ENCODE results near the gene EYA2.

Gene EYA2

DNA sequence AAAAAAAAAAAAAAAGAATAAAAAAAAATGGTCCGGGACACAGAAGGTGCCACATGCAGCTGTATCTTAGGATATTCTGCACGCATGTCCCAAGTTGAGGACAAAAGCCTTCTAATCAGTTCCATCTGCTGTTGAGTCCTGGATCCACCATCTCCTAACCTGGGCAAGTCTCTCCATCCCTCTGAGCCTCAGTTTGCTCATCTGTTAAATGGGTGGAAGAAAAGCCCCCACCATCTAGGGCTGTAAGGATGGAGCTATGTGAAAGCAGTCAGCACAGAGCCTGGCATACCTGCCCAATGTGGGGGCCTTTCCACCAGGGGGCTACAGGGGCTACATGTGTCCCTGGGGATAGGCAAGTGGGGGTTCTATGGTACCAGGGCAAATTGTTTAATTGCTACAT lies 253.4 kb downstream of the EYA2 start:
- Histone ChIP-seq H3K36me3 (ENCODE audit: insufficient read depth, low read length) (no peaks in the 10 kb centered on the region), H3K9me3 (ENCODE audit: control insufficient read depth, insufficient read depth, low read length) (no peaks in the 10 kb centered on the region), H3K9ac (ENCODE audit: low read depth, low read length) (no peak overlapping the region), H3K4me1 (ENCODE audit: insufficient read depth, low read length) (no peaks in the 10 kb centered on the region; the same call in 1 of the 2 replicates)

DNA sequence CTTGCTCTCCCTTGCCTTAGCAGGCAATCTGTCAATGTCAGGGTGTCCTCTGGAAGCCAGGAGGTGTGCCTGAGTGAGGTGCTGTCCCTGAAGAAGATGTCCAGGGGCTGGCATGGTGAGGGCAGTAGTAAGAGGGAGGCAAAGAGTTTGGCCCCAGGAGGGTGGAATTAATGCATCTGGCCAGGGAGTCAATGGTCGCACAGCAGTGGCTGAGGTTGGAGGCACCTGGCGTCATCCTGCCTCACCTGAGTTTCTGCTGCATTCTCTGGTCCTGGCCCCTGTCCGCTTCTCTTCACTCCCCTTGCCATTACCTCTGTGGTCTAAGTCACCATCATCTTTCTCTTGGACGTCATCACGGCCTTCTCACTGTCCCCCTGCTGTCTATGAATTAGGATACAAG lies 255.3 kb downstream of the EYA2 start:
- Histone ChIP-seq H3K9me3 (ENCODE audit: control insufficient read depth, insufficient read depth, low read length) (no peaks in the 10 kb centered on the region), H3K36me3 (ENCODE audit: insufficient read depth, low read length) (no peaks in the 10 kb centered on the region), H3K4me1 (ENCODE audit: insufficient read depth, low read length) (no peaks in the 10 kb centered on the region; the same call in 1 of the 2 replicates), H3K9ac (ENCODE audit: low read depth, low read length) (no peak overlapping the region)

DNA sequence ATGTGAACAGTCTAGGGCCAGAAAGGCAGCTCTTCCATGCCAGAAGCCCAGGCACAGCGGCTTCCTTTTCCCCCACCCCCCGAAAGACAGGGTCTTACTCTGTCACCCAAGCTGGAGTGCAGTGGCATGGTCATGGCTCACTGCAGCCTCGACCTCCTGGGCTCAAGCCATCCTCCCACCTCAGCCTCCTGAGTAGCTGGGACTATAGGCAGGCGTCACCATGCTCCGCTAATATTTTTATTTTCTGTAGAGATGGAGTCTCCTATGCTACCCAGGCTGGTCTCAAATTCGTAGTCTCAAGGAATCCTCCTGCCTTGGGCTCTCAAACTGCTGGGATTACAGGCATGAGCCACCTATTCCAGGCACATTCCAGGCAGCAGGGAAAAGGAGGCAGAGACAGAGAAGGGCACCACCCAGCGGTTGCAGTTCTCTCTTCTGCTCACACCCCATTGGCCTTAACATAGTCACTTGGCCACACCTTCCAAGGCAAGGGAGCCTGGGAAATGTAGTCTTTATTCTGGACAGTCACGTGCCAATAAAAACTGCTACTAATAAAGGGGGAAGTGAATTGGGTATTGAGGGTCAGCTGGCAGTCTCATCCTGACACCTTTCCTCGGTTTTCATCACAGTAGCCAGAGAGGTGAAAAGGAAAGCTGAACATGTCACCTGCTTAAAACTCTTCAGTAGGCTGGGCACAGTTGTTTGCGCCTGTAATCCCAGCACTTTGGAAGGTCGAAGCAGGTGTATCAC lies 255.9 kb downstream of the EYA2 start:
- Histone ChIP-seq H3K9me3 (ENCODE audit: control insufficient read depth, insufficient read depth, low read length) (no peaks in the 10 kb centered on the region), H3K4me1 (ENCODE audit: insufficient read depth, low read length) (no peaks in the 10 kb centered on the region; the same call in 1 of the 2 replicates), H3K36me3 (ENCODE audit: insufficient read depth, low read length) (no peaks in the 10 kb centered on the region), H3K9ac (ENCODE audit: low read depth, low read length) (no peak overlapping the region)

DNA sequence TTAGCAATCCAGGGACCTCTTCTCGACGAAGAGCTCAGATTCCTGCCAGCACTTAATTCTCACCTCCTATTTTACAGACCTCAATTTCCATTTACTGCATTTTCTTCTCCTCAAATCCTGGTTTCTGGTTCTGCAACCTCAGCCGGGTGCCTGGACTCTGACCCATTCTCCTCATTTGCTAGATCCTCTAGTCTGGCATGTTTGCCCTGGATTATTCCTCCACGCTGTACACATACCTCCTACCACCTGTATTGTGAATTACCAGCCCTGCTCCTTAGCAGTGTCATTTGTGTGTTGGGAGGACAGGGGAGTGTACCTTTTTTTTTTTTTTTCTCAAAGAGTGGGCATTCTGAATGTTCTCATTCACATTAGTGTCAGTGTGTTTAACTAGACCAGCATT lies 257.4 kb downstream of the EYA2 start:
- Histone ChIP-seq H3K4me1 (ENCODE audit: insufficient read depth, low read length) (no peaks in the 10 kb centered on the region), H3K36me3 (ENCODE audit: insufficient read depth, low read length) (no peaks in the 10 kb centered on the region), H3K9ac (ENCODE audit: low read depth, low read length) (no peak overlapping the region), H3K9me3 (ENCODE audit: control insufficient read depth, insufficient read depth, low read length) (no peaks in the 10 kb centered on the region)

DNA sequence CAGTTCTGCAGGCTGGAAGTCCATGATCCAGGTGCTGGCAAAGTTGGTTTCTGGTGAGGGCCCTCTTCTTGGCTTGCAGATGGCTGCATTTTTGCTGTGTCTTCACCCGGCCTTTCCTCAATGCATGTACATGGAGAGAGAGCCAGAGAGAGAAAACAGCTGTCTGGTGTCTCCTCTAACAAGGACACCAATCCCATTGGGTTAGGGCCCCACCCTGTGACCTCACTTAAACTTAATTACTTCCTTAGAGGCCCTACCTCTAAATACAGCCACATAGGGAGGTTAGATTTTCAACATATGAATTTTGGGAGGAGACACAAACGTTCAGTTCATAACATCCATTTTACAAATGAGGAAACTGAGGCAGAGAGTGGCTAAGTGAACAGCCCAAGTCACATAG lies 259.4 kb downstream of the EYA2 start:
- no peaks in the 10 kb centered on the region for H3K4me1 ChIP-seq (ENCODE audit: insufficient read depth, low read length)
- no peaks in the 10 kb centered on the region for H3K9me3 ChIP-seq (ENCODE audit: control insufficient read depth, insufficient read depth, low read length)
- H3K36me3 ChIP-seq (ENCODE audit: insufficient read depth, low read length), result no peaks in the 10 kb centered on the region
- H3K9ac ChIP-seq (ENCODE audit: low read depth, low read length), result no peak overlapping the region

DNA sequence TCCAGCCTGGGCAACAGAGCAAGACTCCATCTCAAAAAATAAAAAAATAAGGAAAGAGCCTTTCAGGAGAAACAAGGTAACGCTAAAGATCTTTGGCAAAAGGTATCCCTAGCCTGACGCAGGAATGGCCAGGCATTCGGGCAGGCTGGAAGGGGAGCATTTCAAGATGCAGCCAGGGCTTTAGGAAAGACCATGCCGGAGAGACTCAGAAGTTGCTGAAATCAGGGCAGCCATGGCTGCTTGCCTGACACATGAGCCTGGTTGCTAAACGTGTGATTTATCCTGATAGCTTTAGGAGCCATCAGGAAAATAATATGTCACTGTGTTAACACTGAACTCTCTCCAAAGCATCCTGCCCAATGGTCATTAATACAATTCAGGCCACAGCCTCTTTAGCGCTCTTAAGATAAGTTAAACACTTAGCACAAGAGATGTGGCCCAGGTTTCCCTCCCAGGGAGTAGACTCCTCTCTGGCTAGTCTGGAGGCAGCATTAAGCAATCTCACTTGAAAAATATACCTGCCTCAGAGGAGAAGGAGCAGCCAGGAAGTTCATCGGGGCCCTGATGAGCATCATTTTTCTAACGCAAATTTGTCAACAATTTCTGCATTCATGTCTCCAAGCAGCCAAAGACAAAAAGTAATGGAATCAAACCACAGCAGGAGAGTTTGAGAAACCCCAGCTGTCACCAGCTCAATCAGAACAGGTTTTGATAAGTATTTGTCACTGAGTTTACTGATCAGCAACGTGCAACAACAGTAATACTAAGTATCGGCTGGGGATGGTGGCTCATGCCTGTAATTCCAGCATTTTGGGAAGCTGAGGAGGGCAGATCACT lies 261.9 kb downstream of the EYA2 start:
- Histone ChIP-seq H3K9me3 (ENCODE audit: control insufficient read depth, insufficient read depth, low read length) (no peaks in the 10 kb centered on the region), H3K4me1 (ENCODE audit: insufficient read depth, low read length) (no peaks in the 10 kb centered on the region), H3K9ac (ENCODE audit: low read depth, low read length) (no peak overlapping the region), H3K36me3 (ENCODE audit: insufficient read depth, low read length) (no peaks in the 10 kb centered on the region)

DNA sequence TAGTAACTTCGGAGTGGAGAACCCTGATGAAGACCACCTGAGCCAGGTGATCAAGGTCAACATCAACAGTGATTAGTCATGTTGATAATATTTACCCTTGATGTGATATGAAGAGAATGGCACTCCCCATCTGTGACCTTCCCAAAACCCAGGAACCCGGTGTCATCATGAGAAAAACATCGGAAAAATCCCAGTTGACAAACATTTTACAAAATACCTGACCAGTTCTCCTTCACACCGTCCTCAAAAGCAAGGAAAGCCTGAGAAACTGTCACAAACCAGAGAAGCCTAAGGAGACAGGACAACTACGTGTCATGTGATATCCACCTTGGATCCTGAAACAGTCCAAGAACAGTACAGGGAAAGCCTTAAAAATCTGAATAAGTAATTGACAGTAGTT lies 264.5 kb downstream of the EYA2 start:
- Histone ChIP-seq H3K9me3 (ENCODE audit: control insufficient read depth, insufficient read depth, low read length) (no peaks in the 10 kb centered on the region), H3K36me3 (ENCODE audit: insufficient read depth, low read length) (no peaks in the 10 kb centered on the region), H3K9ac (ENCODE audit: low read depth, low read length) (no peak overlapping the region), H3K4me1 (ENCODE audit: insufficient read depth, low read length) (no peaks in the 10 kb centered on the region)

DNA sequence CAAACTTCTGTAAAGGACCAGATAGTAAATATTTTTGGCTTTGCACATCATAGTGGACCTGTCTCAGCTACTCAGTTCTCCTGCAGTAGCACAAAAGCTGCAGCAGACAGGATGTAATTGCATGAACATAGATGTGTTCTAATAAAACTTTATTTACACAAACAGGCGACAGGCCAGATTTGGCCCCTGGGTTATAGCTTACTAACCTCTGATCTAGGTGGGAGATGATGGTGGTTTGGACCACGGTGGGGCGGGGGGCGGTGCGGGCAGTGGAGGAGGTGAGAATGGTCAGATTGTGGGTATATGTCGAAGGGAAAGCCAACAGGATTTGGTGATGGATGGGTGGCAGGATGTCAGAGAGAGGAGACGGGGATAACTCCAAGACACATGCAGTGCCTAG lies 265.6 kb downstream of the EYA2 start:
- Histone ChIP-seq H3K9me3 (ENCODE audit: control insufficient read depth, insufficient read depth, low read length) (no peaks in the 10 kb centered on the region), H3K9ac (ENCODE audit: low read depth, low read length) (no peak overlapping the region), H3K36me3 (ENCODE audit: insufficient read depth, low read length) (no peaks in the 10 kb centered on the region), H3K4me1 (ENCODE audit: insufficient read depth, low read length) (no peaks in the 10 kb centered on the region)

DNA sequence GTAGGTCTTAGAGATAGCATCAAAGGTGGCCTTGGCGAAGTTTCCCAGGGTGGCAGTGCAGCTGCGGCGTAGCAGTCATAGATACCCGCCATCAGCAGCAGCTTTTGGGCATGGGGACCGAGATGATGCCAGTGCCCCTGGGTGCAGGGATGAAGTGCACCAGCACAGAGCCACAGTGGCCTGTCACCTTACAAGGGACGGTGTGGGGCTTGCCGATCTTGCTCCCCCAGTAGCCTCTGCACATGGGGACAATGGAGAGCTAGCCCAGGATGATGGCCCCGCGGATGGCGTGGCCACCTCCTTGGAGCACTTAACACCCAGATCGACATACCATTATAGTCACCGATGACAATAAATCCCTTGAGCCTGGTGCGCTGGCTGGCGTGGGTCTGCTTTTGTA lies 266.3 kb downstream of the EYA2 start:
- Histone ChIP-seq H3K36me3 (ENCODE audit: insufficient read depth, low read length) (no peaks in the 10 kb centered on the region), H3K9ac (ENCODE audit: low read depth, low read length) (no peak overlapping the region), H3K9me3 (ENCODE audit: control insufficient read depth, insufficient read depth, low read length) (no peaks in the 10 kb centered on the region), H3K4me1 (ENCODE audit: insufficient read depth, low read length) (no peaks in the 10 kb centered on the region)

DNA sequence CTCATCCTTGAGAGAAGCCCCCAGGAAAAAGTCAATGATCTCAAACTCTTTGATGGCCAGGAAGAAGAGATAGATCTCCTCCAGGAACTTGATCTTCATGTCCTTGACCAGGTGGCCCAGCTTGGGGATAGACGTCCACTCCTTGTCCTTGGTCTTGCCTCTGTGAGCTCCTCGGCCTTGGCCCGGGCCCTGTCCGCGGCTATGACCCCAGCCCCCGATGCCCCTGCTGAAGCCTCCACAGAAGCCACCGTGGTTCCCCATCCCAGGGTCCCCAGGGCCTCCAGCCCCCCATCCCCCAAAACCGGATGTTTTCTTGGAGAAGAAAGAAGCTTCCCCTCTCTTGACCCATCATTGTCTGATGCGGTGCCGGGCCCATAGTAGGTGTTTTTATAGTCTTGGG lies 266.8 kb downstream of the EYA2 start:
- Histone ChIP-seq H3K9me3 (ENCODE audit: control insufficient read depth, insufficient read depth, low read length) (no peaks in the 10 kb centered on the region), H3K4me1 (ENCODE audit: insufficient read depth, low read length) (no peaks in the 10 kb centered on the region), H3K36me3 (ENCODE audit: insufficient read depth, low read length) (no peaks in the 10 kb centered on the region), H3K9ac (ENCODE audit: low read depth, low read length) (no peak overlapping the region)

DNA sequence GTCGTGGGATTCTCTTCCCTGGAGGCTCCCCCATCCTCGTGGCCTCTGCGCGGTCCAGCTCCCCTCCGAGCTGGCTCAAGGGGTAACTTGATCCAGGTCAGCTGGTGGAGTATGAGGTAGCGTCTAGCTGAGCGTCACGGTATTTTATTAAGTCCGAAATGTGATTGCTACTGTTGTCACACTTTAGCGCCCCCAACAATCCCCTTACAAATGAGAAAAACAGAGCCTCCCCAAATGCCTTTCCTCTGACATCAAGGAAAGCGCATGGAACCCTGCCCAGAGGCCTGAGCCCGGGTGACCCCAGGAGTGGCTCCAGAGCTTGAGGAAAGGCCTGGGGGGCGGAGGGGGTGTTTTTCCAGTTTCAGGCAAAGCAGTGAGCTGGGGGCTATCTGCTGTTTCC lies 269.5 kb downstream of the EYA2 start:
- H3K4me1 ChIP-seq (ENCODE audit: insufficient read depth, low read length), result no peaks in the 10 kb centered on the region
- H3K36me3 ChIP-seq (ENCODE audit: insufficient read depth, low read length), result no peaks in the 10 kb centered on the region

DNA sequence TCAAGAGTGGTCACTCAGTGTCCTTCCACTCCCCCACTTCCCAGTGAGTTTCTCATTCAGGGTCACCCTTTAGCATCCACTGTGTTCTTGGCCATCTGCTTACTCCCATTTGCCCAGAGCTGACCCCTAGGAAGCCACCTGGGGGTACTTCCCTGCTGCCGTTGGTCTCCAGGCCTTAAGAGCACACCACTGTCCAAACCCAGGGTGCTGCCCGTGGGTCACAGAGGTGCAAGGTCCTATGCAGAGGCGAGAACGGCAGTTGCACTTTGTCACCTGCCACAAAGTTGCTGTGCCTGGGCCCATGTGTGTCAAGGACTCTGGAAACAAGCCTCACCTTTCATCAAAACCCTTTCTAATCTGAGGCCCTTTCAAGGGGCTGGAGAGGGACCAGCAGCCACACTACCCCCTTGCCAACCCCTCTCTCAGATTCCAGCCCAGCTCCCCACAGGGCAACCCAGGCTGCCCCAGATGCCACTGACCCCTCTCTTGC lies 270.8 kb downstream of the EYA2 start:
- Histone ChIP-seq H3K36me3 (ENCODE audit: insufficient read depth, low read length) (no peaks in the 10 kb centered on the region), H3K9ac (ENCODE audit: low read depth, low read length) (no peak overlapping the region), H3K4me1 (ENCODE audit: insufficient read depth, low read length) (no peaks in the 10 kb centered on the region), H3K9me3 (ENCODE audit: control insufficient read depth, insufficient read depth, low read length) (no peaks in the 10 kb centered on the region)

More for the DNA sequence above, 269.5 kb downstream of the EYA2 start:
- Histone ChIP-seq H3K9me3 (ENCODE audit: control insufficient read depth, insufficient read depth, low read length) (no peaks in the 10 kb centered on the region), H3K9ac (ENCODE audit: low read depth, low read length) (no peak overlapping the region)

DNA sequence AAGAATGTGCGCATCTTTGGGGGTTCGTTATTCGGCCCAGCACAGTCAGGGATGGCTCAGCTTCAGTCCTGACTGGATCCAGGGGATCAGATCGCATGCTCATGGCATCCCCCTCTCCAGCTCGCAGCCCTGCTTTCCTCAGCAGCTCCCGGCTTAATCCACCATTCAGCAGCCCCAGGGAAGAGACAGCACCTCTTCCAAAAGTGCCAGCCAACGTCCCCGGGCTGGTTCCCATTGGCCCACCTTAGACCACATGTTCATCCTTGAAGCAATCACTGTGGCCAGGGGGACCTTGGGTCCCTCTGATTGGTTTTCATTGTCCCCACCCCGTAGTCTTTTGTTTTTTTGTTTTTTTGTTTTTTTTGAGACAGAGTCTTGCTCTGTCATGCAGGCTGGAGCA lies 273.2 kb downstream of the EYA2 start:
- Histone ChIP-seq H3K36me3 (ENCODE audit: insufficient read depth, low read length) (no peaks in the 10 kb centered on the region), H3K4me1 (ENCODE audit: insufficient read depth, low read length) (no peaks in the 10 kb centered on the region), H3K9me3 (ENCODE audit: control insufficient read depth, insufficient read depth, low read length) (no peaks in the 10 kb centered on the region), H3K9ac (ENCODE audit: low read depth, low read length) (no peak overlapping the region)

DNA sequence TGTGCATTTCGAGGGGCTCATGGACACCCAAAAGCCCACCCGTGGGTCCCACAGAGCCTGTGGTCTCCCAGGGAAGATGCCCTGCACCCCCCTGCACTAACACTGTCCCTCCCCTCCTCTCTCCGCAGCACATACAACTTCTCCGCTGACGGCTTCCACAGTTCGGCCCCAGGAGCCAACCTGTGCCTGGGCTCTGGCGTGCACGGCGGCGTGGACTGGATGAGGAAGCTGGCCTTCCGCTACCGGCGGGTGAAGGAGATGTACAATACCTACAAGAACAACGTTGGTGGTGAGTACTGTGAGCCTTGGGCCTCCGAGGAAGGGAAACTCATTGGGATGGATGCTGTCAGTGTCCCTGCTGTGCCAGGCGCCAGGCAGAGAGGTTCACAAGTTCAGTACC lies 277.9 kb downstream of the EYA2 start:
- Histone ChIP-seq H3K36me3 (ENCODE audit: insufficient read depth, low read length) (no peaks in the 10 kb centered on the region), H3K4me1 (ENCODE audit: insufficient read depth, low read length) (no peaks in the 10 kb centered on the region), H3K9ac (ENCODE audit: low read depth, low read length) (no peak overlapping the region), H3K9me3 (ENCODE audit: control insufficient read depth, insufficient read depth, low read length) (no peaks in the 10 kb centered on the region)
